HG02840 (cell line): ENCODE results near the gene SUSD3.
"Not testable (repeated sequence)": the region's sequence is repeated elsewhere in the genome, so short reads cannot be mapped to it uniquely, and the experiment has no call there.

Experiments
- ATAC-seq: cut with Tn5 transposase; IDR thresholded peaks from one replicate; pipeline ENCODE4 v1.9.1; 2021; ENCODE audit warnings: mild to moderate bottlenecking, moderate library complexity, moderate number of reproducible peaks; ENCODE audit not compliant: unreplicated experiment, low FRiP score

The SUSD3 gene

DNA sequence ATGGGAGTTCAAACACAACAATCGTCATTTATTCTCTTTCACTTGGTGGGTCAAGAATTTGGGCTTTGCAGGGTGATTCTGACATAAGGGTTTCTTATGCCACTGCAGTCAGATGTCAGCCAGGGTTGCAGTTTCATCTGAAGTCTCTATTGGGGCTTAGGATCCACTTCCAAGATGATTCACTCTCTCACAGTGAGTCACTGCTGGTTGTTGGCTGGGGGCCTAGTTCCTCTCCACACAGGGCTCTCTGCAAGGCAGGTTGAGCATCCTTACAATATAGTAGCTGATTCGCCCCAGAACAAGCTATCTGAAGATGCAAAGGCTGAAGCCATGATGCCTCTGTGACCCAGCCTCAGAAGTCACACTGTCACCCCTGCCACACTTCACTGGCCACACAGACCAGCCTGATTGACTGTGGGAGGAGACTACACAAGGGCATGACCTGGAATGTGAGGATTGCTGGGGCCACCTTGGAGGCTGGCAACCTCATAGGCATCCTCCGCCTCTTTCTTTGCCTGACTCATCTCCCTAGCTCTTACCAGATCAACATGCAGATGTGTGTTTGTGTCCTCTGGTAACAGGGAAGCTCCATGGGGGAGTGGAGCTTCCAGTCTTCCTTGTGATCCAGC is 33.1 kb downstream of the SUSD3 start:
- no peak for ATAC-seq

GRCh38 chr9:93092251-93092991 is 33.9 kb downstream of the SUSD3 start:
- no peak for ATAC-seq

- no peak for ATAC-seq
Observed at GRCh38 chr9:93093127-93093876, 34.8 kb downstream of the SUSD3 start.

DNA sequence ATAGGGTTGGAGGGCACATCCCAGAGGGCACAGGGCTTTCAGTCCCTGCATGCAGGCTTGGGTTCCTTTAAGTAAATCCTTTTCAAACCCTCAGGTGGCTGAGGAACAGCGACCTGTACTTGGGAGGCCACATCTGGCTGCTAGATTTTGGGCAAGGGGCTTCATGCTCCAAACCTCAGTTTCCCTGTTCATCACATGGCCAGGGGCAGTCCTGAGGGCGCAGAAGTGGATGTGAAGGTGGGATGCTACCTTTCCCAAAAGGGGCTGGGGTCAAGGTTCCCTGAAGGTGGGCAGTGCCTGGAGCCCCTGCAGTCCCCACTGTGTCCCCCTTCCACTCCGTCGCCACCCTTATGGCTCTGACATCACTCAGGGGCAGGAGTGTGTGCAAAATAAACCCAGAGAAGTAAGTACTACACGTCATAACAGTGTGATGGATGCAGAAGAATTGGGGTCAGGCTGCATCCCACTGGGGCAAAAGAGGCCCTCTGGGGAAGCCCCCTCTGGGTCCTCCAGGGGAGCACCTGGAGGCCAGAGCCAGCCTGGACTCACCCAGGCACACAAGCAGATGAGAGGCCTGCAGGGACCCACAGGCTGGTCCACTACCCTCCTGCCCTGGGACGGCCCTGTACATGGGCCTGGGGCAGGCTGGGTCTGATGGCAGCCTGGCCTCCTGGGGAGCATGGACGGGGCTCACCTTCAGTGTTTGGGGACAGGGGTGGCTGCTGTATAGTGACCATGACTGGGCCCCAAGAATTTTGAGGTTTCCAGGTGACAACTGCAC is 35.6 kb downstream of the SUSD3 start:
- no peak for ATAC-seq

GRCh38 chr9:93094658-93095204 is 36.2 kb downstream of the SUSD3 start:
- no peak for ATAC-seq

- ATAC-seq: peak; percentile 65
Observed at GRCh38 chr9:93095205-93096130, 37.0 kb downstream of the SUSD3 start.

DNA sequence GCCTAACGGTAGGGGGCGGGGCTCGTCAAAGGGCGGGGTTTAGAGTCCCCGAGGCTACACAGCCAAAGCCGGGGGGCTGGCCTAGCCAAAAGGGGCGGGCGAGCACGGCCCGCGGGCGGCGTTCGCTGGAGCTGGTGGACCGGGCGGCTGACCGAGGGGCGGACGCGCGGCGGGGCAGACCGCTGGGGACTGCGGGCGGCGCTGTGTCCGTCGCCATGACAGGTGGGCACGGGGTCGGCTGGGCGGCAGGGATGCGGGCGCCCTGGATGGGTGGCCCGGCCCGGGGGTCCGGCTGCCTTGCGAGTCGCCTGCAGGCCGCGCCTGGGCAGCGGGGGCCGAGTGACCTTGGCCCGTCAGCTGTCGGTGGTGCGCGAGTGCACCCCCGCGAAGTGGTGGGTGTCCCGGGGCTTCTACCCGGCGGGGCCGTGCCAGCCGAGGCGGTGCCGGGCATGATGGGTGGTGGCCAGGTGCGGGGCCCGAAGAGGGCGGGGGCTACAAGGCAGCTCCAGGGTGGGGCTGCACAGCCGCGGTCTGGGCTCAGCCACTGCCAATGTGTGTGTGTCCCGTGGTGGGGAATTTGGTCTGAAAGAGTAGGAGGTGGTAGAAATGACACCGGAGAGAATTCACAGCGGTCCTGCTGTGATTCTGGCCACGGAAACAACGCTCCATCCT is 37.8 kb downstream of the SUSD3 start, which contains the start of gene CARD19:
CARD19 (plus strand) TSS at position 87 of the 672 bp plus-strand sequence; CDS start at position 216, 129 bp downstream.
- ATAC-seq: peak; percentile 46

DNA sequence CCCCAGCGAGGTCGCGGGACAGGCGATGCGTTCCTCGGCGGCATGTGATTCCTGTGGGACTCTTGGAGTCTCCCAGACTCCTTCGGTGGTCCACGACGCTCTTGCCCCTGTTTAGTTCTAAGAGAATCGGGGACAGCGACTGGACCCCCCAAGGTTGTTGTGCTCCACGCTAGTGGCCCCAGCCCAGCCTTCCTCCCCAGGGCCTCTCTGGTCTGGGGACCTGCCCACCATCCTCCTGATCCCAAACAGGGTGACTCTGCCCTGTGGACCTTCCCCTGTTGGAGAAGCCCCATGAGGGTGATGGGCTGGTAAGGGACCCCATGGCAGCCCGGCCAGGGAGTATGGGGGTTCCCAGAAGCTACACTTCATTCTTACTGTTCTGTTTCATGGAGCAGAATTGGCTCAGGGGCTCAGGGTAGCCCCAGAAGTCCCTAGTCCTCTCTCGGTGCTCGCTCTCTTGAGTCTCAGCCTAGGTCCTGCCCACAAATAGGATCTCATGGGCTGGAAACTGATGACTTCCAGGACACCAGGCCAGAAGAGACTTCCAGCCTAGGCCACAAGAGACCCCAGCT is 38.4 kb downstream of the SUSD3 start:
- no peak for ATAC-seq

DNA sequence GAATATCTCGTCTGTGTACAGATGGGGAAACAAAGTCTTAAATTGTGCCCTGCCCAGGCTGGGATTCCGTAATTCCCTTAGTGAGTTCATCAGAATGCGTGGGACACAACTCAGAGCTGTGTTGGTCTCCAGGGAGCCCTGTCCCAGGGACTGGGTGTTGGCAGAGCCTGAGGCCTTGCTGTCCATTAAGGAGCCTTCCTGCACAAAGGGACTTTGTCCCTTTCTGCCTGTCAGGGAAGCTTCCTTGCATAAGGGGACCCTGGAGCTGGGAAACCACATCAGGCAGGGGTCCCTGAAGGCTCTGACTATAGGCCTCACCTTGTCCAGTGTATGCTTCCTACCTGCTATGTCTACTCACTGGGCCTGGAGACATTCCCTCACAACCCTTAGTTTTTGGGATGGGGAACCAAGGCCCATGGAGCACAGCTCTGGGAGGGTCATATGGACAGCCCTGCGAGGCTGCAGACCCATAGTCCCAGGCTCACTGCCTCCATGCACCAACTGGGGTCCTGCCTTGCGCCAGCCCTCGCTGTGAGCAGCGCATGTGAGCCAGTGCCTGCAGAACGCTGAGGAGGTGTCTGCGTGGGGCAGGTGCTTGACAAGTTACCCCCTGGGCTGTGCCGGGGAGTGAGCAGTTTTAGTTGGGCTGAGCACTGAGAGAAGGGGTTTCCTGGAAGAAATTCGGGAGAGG is 39.2 kb downstream of the SUSD3 start:
- no peak for ATAC-seq

DNA sequence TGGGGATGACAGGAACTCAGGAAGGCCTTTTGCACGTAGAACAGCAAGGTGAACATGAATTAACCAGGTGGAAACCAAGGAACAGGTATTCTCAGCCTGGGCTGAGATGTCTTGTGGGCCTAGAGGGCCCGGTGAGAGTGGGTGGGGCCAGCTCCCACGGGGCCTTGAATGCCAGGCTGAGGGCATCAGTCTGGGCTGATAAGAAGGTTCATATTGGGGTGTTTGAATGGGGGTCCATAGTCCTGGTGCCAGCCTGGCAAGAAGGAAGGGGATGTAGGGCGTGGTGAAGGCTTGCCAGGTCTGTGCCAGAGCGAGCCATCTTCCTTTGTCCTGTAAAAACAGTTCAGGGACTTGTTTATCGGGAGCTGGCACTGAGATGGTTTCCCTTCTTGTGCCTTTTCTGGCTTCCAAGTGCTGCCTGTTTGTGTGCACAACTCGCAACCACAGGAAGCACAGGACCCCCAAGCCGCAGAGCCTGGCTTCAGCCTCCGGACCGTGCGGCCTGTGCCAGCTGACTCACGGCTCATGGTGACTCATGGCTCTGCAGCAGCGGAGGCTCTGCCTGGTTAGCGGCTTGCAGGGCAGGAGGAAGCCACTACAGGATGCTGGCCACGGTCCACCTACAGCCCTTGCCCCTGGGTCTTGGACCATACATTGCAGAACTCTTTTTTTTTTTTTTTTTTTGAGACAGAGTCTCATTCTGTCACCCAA is 39.9 kb downstream of the SUSD3 start:
- no peak for ATAC-seq

DNA sequence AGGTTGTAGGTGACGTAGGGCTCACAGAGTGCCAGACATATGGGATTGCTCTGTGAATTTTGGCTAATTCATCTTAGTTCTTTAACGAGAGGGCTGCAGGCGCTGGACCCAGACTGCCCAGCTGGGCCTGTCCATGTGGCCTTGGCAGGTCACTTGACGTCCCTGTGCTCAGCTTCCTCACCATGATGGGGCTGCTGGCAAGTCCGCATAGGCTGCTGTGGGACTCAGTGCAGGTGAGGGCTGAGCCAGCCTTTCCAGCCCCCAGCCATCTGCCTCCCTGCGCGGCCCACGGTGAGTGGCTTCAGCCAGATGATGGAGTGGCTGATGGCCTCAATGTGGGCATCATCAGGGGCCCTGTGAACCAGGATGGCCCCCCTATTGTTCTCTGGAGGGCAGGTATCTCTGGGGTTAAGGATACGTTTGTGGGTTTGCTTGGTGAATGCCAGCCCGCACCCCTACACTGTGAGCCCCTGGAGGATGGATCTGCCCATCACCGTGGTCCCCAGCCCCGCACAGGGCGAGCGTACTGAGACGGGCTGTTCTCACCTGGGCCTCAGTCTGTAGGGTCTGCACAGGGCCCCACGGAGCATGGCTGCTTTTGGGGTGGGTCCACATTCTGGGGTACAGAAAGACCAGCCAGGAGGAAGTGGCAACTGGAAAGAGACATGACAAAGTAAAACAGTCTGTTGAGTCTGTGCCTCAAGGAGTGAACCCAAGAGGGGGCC is 41.2 kb downstream of the SUSD3 start:
- ATAC-seq: no peak

GRCh38 chr9:93100276-93100636 is 41.8 kb downstream of the SUSD3 start:
- ATAC-seq: no peak

- not testable (repeated sequence) for ATAC-seq
Observed at GRCh38 chr9:93101086-93101485, 42.6 kb downstream of the SUSD3 start.

DNA sequence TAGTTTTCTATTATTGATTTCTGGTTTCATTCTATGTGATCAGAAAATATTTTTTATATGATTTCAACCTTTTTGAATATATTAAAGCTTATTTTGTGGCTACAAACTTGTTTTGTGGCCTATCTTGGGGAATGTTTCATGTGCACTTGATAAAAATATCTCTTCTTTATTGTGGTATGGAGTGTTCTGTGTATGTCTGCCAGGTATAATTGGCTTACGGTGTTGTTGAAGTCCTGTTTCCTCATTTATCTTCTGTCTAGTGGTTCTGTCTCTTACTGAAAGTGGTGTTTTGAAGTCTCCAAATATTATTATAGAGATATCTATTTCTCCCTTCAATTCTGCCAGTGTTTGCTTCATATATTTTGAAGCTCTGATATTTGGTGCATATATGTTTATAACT is 47.1 kb downstream of the SUSD3 start:
- ATAC-seq: no peak

GRCh38 chr9:93107151-93107824 is 48.8 kb downstream of the SUSD3 start:
- ATAC-seq: no peak

DNA sequence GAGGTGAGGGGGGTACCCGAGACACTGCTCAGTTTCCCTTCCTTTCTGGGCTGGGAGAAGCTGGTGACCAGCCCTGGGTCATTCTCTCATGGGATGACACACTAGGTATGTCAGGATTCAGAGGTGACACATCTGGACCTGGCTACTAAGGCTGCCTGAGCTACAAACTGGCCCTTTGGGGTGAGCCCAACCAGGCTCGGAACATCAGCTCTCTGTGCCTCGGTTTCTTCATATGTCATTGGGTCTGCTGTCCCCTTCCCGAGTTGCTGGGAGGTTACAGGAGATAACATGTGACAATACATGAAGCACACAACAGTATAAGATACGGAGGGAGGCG is 49.3 kb downstream of the SUSD3 start:
- no peak for ATAC-seq
